ENCODE data around the gene NTRK2.

NTRK2 gene

DNA sequence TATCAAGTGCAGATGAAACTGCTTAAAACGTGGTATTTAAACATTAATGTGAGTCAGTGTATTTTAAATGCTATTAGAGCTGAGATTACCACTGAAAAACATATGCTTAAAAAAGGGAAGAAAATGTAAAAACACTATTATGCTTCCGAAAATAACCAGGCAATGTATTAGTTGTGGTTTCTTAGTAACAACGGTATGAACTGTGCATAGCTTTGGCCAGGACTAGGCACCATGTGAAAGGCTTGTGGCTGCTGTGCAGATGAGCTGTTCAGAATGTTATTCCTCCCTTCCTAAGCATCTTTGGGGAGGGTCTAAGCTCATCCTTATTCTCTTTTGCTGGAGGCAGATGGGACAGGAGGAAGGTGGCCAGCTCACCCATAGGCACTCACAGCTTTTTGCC, 84.9 kb downstream of the NTRK2 start:
- Histone ChIP-seq H3K36me3 (ENCODE audit: control insufficient read depth, insufficient read depth, low read length) (no peaks in the 10 kb centered on the region), H3K27me3 (ENCODE audit: control insufficient read depth, insufficient read depth, low read length) (no peaks in the 10 kb centered on the region), H3K9me3 (ENCODE audit: control insufficient read depth, insufficient read depth, low read length) (no peaks in the 10 kb centered on the region), H3K4me1 (ENCODE audit: control insufficient read depth, insufficient read depth, low read length) (no peaks in the 10 kb centered on the region), H3K27ac (ENCODE audit: low read length) (no peak overlapping the region), H3K4me3 (ENCODE audit: low read length) (no peak overlapping the region)
- no peak for DNase-seq (ENCODE audit: low read depth, low spot score)
- no CpG with 5 or more reads among the region's 3 CpGs for WGBS (ENCODE audit: insufficient coverage, insufficient read length)

DNA sequence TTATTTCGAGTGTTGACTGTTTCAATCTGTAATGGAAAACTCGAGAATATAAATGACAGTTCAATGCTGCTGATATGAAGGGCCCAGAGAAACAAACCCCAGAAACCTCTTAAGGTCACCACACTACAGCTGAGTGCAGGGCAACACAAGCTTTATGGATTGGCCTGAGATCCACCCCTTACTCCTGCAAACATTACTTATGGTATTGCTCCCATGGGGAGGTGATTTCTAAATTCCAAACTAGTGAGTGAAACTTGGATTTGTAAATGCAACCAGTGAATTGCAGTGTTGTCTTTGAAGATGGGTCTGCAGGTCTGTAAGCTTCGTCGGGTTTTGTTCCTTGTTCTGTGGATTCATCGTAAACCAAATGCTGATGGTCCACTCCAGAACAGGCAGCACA, 85.4 kb downstream of the NTRK2 start:
- H3K36me3 ChIP-seq (ENCODE audit: control insufficient read depth, insufficient read depth, low read length): no peaks in the 10 kb centered on the region
- WGBS (ENCODE audit: insufficient coverage, insufficient read length): no CpG with 5 or more reads among the region's 5 CpGs
- no peaks in the 10 kb centered on the region for H3K27me3 ChIP-seq (ENCODE audit: control insufficient read depth, insufficient read depth, low read length)
- no peak overlapping the region for H3K4me3 ChIP-seq (ENCODE audit: low read length)
- DNase-seq (ENCODE audit: low read depth, low spot score): no peak
- H3K9me3 ChIP-seq (ENCODE audit: control insufficient read depth, insufficient read depth, low read length): no peaks in the 10 kb centered on the region
- no peaks in the 10 kb centered on the region for H3K4me1 ChIP-seq (ENCODE audit: control insufficient read depth, insufficient read depth, low read length)
- H3K27ac ChIP-seq (ENCODE audit: low read length): no peak overlapping the region

DNA sequence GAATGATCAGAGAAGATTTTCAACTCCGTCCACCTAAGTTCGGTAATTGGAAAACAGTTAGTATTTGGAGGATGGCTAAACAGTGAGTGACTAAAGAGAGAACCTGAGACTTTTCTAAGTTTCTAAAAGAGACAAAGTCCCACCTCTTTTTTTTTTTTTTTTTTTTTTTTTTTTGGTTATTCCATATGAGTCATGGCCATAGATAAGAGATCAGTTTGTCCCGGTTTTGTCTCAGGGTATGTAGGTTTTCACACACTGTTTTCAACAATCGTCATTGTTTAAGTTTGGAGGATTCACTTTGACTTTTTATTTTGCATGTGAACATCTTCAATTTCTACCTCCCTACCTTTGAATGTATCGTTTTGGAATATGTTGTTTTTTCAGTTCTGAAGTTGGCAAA, 85.9 kb downstream of the NTRK2 start:
- Histone ChIP-seq H3K27me3 (ENCODE audit: control insufficient read depth, insufficient read depth, low read length) (no peaks in the 10 kb centered on the region), H3K36me3 (ENCODE audit: control insufficient read depth, insufficient read depth, low read length) (no peaks in the 10 kb centered on the region), H3K9me3 (ENCODE audit: control insufficient read depth, insufficient read depth, low read length) (no peaks in the 10 kb centered on the region), H3K4me1 (ENCODE audit: control insufficient read depth, insufficient read depth, low read length) (no peaks in the 10 kb centered on the region), H3K27ac (ENCODE audit: low read length) (no peak overlapping the region), H3K4me3 (ENCODE audit: low read length) (no peak overlapping the region)
- DNase-seq (ENCODE audit: low read depth, low spot score): no peak
- 100% methylated on average over 1 of the region's 5 CpGs for WGBS (ENCODE audit: insufficient coverage, insufficient read length)

DNA sequence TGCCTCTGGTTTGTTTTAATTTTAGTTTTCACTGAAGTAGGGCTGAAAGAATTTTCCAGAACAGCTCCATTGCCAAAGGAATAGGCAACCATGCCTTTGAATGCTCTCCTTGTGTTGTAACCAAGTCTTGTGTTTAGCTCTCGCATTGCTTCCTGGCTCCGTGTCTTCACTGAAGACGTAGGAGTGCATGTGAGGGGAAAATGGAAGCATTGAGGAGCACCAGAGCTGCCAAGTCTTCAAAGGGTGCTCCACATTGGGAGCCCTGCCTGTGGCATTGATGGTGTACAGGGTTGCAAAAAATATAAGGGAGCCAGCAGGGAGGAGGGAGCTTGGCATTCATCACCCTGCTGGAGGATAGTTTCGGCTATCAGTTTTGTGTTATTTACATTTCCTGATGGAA, 86.6 kb downstream of the NTRK2 start:
- no peak overlapping the region for H3K4me3 ChIP-seq (ENCODE audit: low read length)

DNA sequence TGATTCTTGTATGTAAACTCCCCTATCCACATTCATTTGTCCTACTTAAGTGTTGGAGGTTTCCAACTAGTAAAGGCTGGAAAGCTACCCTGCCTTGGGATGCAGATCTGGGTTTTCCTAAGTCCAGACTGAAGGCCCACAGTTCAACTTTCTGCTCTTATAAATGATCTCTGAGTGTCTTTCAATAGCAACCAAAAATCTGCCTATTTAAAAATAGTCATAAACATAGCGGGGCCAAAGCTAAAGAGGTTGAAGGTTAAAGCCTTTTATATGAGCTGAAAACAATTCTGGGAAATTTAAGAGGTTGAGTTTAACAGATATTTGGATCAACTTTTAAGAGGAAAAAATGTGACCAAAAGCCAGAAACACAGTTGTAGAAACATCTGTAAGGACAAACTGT, 87.2 kb downstream of the NTRK2 start:
- no peaks in the 10 kb centered on the region for H3K27me3 ChIP-seq (ENCODE audit: control insufficient read depth, insufficient read depth, low read length)
- no peak overlapping the region for H3K27ac ChIP-seq (ENCODE audit: low read length)
- H3K4me3 ChIP-seq (ENCODE audit: low read length): no peak overlapping the region
- no peak for DNase-seq (ENCODE audit: low read depth, low spot score)
- H3K4me1 ChIP-seq (ENCODE audit: control insufficient read depth, insufficient read depth, low read length): no peaks in the 10 kb centered on the region
- WGBS (ENCODE audit: insufficient coverage, insufficient read length): no CpG with 5 or more reads among the region's 1 CpG
- no peaks in the 10 kb centered on the region for H3K36me3 ChIP-seq (ENCODE audit: control insufficient read depth, insufficient read depth, low read length)
- H3K9me3 ChIP-seq (ENCODE audit: control insufficient read depth, insufficient read depth, low read length): no peaks in the 10 kb centered on the region

More for the DNA sequence above, 86.6 kb downstream of the NTRK2 start:
- no peak for DNase-seq (ENCODE audit: low read depth, low spot score)
- H3K27ac ChIP-seq (ENCODE audit: low read length): no peak overlapping the region
- no CpG with 5 or more reads among the region's 4 CpGs for whole genome bisulfite sequencing (ENCODE audit: insufficient coverage, insufficient read length)
- H3K9me3 ChIP-seq (ENCODE audit: control insufficient read depth, insufficient read depth, low read length): no peaks in the 10 kb centered on the region
- H3K27me3 ChIP-seq (ENCODE audit: control insufficient read depth, insufficient read depth, low read length): no peaks in the 10 kb centered on the region
- H3K4me1 ChIP-seq (ENCODE audit: control insufficient read depth, insufficient read depth, low read length): no peaks in the 10 kb centered on the region
- no peaks in the 10 kb centered on the region for H3K36me3 ChIP-seq (ENCODE audit: control insufficient read depth, insufficient read depth, low read length)

DNA sequence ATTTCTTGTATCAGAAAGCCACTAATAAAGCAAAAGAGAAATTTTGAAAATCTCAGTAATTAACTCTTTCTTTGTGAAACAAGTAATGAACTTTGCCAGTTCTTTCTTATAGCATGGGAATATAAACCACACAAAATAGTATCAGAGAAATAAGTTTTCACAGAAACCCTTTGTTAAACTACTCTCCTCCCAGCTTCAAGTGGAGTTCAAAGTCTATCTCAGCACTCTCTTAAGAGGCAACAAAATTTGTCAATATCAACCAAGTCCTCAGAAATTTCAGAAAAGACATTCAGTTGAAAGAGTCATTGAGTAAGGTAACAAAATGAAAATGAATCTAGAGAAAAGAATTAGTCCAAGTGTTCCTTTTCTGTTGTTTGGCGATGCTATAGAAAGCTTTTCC, 89.3 kb downstream of the NTRK2 start:
- Histone ChIP-seq H3K4me1 (ENCODE audit: control insufficient read depth, insufficient read depth, low read length) (no peaks in the 10 kb centered on the region), H3K4me3 (ENCODE audit: low read length) (no peak overlapping the region), H3K27ac (ENCODE audit: low read length) (no peak overlapping the region), H3K9me3 (ENCODE audit: control insufficient read depth, insufficient read depth, low read length) (no peaks in the 10 kb centered on the region), H3K36me3 (ENCODE audit: control insufficient read depth, insufficient read depth, low read length) (no peaks in the 10 kb centered on the region), H3K27me3 (ENCODE audit: control insufficient read depth, insufficient read depth, low read length) (no peaks in the 10 kb centered on the region)
- WGBS (ENCODE audit: insufficient coverage, insufficient read length): no CpG with 5 or more reads among the region's 1 CpG
- DNase-seq (ENCODE audit: low read depth, low spot score): no peak

DNA sequence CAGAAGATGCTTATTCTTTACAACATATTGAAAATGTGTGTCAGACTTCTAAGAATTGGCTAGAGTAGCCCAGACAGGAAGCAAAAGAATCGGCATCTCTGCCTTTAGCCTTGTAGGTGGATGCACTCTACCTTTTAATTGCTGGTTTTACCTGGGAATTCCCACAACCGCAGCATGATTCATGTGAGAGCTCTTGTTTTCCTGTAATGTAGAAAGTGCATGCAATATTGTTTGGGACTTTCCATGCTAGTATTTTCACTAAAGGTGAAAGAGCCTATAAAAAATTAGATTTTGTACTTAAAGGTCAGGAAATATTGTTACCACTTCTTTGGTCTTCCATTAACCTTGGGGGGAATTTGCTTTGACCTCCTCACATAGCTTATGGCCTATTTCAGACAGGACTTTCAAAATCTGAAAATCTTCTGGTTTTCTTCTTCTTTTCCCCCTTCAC, 89.8 kb downstream of the NTRK2 start:
- H3K27me3 ChIP-seq (ENCODE audit: control insufficient read depth, insufficient read depth, low read length): no peaks in the 10 kb centered on the region
- DNase-seq (ENCODE audit: low read depth, low spot score): no peak

DNA sequence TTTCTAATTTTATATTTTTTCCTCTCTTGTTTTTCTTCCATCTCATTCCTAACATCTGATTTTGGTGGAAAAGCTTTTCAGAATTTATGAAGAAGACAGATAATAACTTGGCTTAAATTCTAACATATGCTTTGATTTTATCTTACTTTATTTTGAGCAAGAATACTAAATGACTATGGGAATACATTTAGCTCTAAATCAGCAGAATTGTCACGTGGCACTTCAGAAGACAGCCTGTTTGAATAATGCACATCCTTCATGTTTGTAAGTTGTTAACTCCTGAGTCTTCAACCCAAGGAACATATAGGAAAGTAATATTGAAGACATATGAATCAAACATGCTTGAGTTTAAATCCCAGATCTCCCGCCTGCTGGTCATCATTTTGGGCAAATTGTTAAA, 90.3 kb downstream of the NTRK2 start:
- Histone ChIP-seq H3K9me3 (ENCODE audit: control insufficient read depth, insufficient read depth, low read length) (no peaks in the 10 kb centered on the region), H3K27ac (ENCODE audit: low read length) (no peak overlapping the region), H3K4me1 (ENCODE audit: control insufficient read depth, insufficient read depth, low read length) (no peaks in the 10 kb centered on the region), H3K27me3 (ENCODE audit: control insufficient read depth, insufficient read depth, low read length) (no peaks in the 10 kb centered on the region), H3K36me3 (ENCODE audit: control insufficient read depth, insufficient read depth, low read length) (no peaks in the 10 kb centered on the region), H3K4me3 (ENCODE audit: low read length) (no peak overlapping the region)
- no peak for DNase-seq (ENCODE audit: low read depth, low spot score)
- no CpG with 5 or more reads among the region's 2 CpGs for WGBS (ENCODE audit: insufficient coverage, insufficient read length)

More for the DNA sequence above, 89.8 kb downstream of the NTRK2 start:
- no peaks in the 10 kb centered on the region for H3K4me1 ChIP-seq (ENCODE audit: control insufficient read depth, insufficient read depth, low read length)
- H3K9me3 ChIP-seq (ENCODE audit: control insufficient read depth, insufficient read depth, low read length): no peaks in the 10 kb centered on the region
- H3K27ac ChIP-seq (ENCODE audit: low read length): no peak overlapping the region
- no peak overlapping the region for H3K4me3 ChIP-seq (ENCODE audit: low read length)
- WGBS (ENCODE audit: insufficient coverage, insufficient read length): no CpG with 5 or more reads among the region's 2 CpGs
- H3K36me3 ChIP-seq (ENCODE audit: control insufficient read depth, insufficient read depth, low read length): no peaks in the 10 kb centered on the region

DNA sequence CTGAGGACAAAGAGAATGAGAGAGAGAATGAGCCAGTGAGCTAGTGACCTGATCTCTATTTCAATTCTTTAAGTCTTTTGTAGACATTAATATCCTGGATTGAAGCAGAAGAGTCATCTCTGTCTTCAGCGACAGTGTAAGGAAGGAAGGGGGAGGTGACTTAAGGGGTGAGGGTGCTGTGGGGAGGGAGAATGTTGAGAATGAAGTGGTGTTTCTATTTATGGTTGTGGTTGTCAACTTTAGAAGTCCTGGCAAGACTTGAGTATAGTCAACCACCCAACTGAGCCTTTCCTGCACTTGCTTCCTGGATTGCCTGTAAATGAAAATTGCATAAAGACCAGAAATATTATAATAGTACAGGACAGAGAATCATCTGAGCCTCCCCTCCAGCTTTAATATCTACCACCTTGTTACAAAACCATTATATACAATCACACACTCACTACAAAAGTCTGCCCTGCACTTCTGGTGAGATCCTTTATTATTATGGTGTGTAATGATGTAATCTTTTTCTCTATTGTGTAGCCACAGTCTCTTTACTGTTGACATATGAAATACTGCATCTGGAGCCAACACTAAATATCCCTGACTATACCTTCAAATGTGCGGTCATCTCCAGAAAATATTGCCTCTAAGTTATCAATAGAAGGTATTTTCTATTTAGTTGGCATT, 91.7 kb downstream of the NTRK2 start:
- DNase-seq (ENCODE audit: low read depth, low spot score): no peak

DNA sequence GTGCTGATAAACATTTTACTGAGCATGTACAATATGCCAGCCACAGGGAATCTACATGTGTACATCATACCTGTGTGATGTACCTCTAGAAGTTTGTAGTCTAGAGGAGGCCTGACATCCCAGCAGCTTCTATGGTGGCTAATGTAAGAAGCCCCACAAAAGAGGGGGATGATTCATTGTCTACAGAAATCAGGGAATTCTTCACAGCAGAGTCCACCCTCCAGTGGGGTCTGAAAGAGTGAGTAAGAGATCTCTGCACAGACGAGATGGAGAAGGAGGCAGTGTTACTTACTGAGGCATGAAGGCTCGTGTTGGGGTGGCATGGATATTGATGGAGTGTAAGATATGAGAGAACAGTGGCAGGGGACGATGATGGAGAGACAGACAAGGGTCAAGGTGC, 103.0 kb downstream of the NTRK2 start:
- no peak for DNase-seq (ENCODE audit: low read depth, low spot score)
- Histone ChIP-seq H3K4me1 (ENCODE audit: control insufficient read depth, insufficient read depth, low read length) (no peaks in the 10 kb centered on the region), H3K4me3 (ENCODE audit: low read length) (no peak overlapping the region), H3K27me3 (ENCODE audit: control insufficient read depth, insufficient read depth, low read length) (no peaks in the 10 kb centered on the region), H3K27ac (ENCODE audit: low read length) (no peak overlapping the region), H3K36me3 (ENCODE audit: control insufficient read depth, insufficient read depth, low read length) (no peaks in the 10 kb centered on the region), H3K9me3 (ENCODE audit: control insufficient read depth, insufficient read depth, low read length) (no peaks in the 10 kb centered on the region)
- WGBS (ENCODE audit: insufficient coverage, insufficient read length): no CpG with 5 or more reads among the region's 3 CpGs

More for the DNA sequence above, 91.7 kb downstream of the NTRK2 start:
- no CpG with 5 or more reads among the region's 2 CpGs for WGBS (ENCODE audit: insufficient coverage, insufficient read length)
- no peaks in the 10 kb centered on the region for H3K27me3 ChIP-seq (ENCODE audit: control insufficient read depth, insufficient read depth, low read length)
- H3K9me3 ChIP-seq (ENCODE audit: control insufficient read depth, insufficient read depth, low read length): no peaks in the 10 kb centered on the region
- H3K27ac ChIP-seq (ENCODE audit: low read length): no peak overlapping the region
- no peaks in the 10 kb centered on the region for H3K4me1 ChIP-seq (ENCODE audit: control insufficient read depth, insufficient read depth, low read length)
- no peaks in the 10 kb centered on the region for H3K36me3 ChIP-seq (ENCODE audit: control insufficient read depth, insufficient read depth, low read length)
- H3K4me3 ChIP-seq (ENCODE audit: low read length): no peak overlapping the region

DNA sequence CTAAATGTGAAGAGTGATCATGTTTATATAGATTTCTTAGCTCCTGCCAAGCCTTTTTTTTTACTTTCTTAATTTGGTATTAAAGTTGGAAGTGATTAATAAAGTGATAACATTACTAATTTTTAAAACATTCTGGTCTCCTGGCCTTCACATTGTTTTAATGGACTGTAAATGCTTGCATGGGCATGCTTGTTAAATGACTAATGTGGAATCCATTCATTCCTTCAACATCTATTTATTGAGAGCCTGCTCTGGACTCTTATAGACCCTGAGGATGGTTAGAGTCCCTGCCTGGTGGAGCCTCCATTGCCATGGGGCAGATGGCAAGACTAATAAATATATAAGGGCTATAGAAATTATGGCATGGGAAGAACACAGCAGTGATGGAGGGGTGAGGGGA, 103.5 kb downstream of the NTRK2 start:
- Histone ChIP-seq H3K4me1 (ENCODE audit: control insufficient read depth, insufficient read depth, low read length) (no peaks in the 10 kb centered on the region), H3K27ac (ENCODE audit: low read length) (no peak overlapping the region), H3K36me3 (ENCODE audit: control insufficient read depth, insufficient read depth, low read length) (no peaks in the 10 kb centered on the region), H3K9me3 (ENCODE audit: control insufficient read depth, insufficient read depth, low read length) (no peaks in the 10 kb centered on the region), H3K27me3 (ENCODE audit: control insufficient read depth, insufficient read depth, low read length) (no peaks in the 10 kb centered on the region), H3K4me3 (ENCODE audit: low read length) (no peak overlapping the region)
- no peak for DNase-seq (ENCODE audit: low read depth, low spot score)

Data from iPS DF 6.9 (cell line).